Activated CD4-positive, alpha-beta T cell treated with anti-CD3 and anti-CD28 coated beads, Interleukin-2, amount 10 ng/mL, durations not matched to agents 7 days and 5 days (primary cell): ENCODE results near the gene TRIOBP. TPM values are rescaled to one million over a fixed set of nuclear protein-coding genes. Genes with fewer than 3 reads are reported as not detected.

Experiments used
- CTCF ChIA-PET: fragments of 350-600 bp; sonication (Branson Sonifier 250); formaldehyde crosslinking; loops from one replicate; lab custom pipeline; 2021; ENCODE audit warnings: antibody characterized with exemption; lab: Charles Lee
- POLR2A ChIA-PET: fragments of 350-600 bp; sonication (Branson Sonifier 250); formaldehyde crosslinking; loops from one replicate; lab custom pipeline; 2021; ENCODE audit warnings: antibody characterized with exemption; lab: Charles Lee
- DNase-seq: peaks from one replicate; pipeline ENCODE4 v3.0.0-alpha.2; 2020
- H3K27ac Mint-ChIP-seq: one replicate; pipeline ENCODE4 v1.8.0; 2021; ENCODE audit warnings: mild to moderate bottlenecking, moderate library complexity, mixed read lengths
- H3K27me3 Mint-ChIP-seq: one replicate; pipeline ENCODE4 v1.8.0; 2021; ENCODE audit warnings: mixed read lengths
- H3K36me3 Mint-ChIP-seq: one replicate; pipeline ENCODE4 v1.8.0; 2021; ENCODE audit warnings: low read depth, mixed read lengths
- H3K4me1 Mint-ChIP-seq: one replicate; pipeline ENCODE4 v1.8.0; 2021; ENCODE audit warnings: mixed read lengths
- H3K4me3 Mint-ChIP-seq: one replicate; pipeline ENCODE4 v1.8.0; 2021; ENCODE audit warnings: mild to moderate bottlenecking, moderate library complexity, mixed read lengths
- H3K9me3 Mint-ChIP-seq: one replicate; pipeline ENCODE4 v1.8.0; 2021; ENCODE audit warnings: mixed read lengths
- total RNA-seq, 2 experiments: library from RNA; stranded (reverse); gene quantifications; one replicate each; pipeline ENCODE4 v1.2.3, GENCODE V29; 2021

The TRIOBP gene
- total RNA-seq, 2 experiments from 2014 or later = 44.1 to 53.5 TPM

DNA sequence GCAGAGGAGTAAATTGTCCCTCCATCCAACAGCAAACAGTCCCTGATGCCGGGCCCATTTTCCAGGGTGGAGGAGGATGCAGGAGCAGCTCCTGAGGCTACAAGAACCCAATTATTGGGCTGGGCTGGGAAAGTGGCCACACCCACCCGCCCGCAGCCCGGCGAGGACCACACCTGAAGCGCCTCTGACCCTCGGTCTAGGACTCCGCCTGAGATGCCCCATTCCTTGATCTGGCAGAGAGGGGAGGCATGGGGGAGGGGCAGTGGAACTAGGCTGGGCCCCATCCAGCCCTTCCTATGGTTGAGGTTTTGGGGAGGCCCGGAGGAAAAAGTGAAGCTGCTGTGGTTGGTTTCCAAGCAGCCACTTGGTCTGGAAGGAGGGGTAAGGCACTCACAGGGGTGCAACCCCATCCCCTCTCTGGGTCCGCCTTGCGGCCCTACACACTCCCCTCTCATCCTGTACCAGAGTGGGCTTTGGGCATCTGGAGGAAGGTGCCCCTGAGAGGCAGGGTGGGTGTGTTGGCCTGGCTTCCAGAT is 23.9 kb upstream of the TRIOBP start:
- Mint-ChIP-seq H3K27me3 (no peaks in the 10 kb centered on the region), H3K4me1 (peaks cover 53% of the 10 kb centered on the region), H3K9me3 (no peaks in the 10 kb centered on the region), H3K36me3 (peaks cover 12% of the 10 kb centered on the region), H3K27ac (peak overlapping the region; percentile 78), H3K4me3 (peak overlapping the region; percentile 19)
- CTCF ChIA-PET = interaction anchor here (1.5 to 15.4 kb wide), 3 partner anchors 9 to 30 kb away, joined by 7 to 143 read pairs (median 15); partner anchors contain the start of gene SH3BP1
- peak; percentile 26 for DNase-seq
- POLR2A ChIA-PET = no interaction called here

DNA sequence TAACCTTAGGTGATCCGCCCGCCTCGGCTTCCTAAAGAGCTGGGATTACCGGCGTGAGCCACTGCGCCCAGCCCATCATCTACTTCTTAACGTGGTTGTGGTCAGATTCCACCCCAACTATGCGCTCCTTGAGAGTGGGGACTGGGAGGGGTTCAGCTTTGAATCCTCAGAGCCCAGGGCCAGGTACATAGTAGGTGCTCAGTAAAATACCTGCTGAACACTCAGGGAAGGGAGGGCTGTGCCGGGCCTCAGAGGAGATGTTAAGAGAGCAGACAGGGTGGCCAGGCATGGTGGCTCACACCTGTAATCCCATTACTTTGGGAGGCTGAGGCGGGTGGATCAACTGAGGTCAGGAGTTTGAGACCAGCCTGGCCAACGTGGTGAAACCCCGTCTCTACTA is 22.6 kb upstream of the TRIOBP start:
- CTCF ChIA-PET = interaction anchor here (1.1 to 15.4 kb wide), 6 partner anchors 10 to 82 kb away, joined by 3 to 143 read pairs (median 4); partner anchors contain the start of genes GGA1, PDXP and SH3BP1
- Mint-ChIP-seq H3K27ac (peak overlapping the region; percentile 88), H3K9me3 (no peaks in the 10 kb centered on the region)

DNA sequence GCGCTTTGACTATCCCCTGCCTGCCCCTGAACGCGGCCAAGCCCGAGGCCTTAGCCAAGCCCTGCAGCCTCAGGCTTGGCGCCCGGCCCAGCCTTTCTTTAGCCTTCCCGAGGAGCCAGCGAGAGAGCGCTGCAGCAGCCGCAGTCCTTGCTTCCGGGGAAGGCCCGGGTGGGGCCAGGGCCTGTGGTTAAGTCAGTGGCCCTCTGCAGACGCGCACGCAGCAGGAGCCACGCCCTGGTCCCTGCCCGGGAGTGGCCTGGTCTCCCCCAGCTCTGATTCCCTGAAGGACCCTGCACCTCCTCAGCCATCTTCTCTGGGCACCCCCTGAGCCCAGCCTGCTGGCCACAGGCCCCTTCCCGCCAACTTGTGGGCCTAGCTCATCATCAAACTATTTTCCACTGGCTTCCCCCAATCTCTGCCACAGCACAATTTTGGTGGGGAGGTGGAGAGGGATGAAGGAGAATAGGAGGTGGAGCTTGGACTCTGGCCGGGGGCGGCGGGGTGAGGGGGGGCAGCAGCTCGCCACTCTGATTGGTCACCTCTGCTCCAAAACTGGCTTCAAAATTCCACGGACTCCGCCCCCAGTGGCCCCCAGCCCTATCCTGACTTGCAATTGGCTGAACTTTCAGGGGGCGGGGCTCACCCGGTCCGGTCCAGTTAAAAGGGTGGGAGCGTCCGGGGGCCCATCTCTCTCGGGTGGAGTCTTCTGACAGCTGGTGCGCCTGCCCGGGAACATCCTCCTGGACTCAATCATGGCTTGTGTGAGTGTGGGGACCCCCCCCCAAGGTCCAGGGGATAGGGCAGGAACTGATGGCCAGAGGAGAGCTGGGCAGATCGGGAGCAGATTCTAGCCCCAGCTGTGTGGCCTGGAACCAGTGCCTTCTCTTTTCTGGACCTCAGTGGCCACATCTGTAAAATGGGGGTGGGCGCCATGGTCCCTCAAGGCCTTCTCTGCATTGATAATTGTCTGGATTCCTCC is 21.6 kb upstream of the TRIOBP start, which contains the start of gene LGALS1:
LGALS1 (plus strand) TSS at position 686 of the 979 bp plus-strand sequence; CDS start at position 753, 67 bp downstream.
- ChIA-PET CTCF (interaction anchor here (0.5 to 15.4 kb wide), 13 partner anchors 9 to 353 kb away, joined by 3 to 143 read pairs (median 4); partner anchors contain the start of genes GGA1, PDXP and SH3BP1), POLR2A (interaction anchor here (0.6 to 2.4 kb wide), 3 partner anchors 8 to 279 kb away, joined by 3 to 9 read pairs (median 3); partner anchors contain the start of gene PDXP)
- no peaks in the 10 kb centered on the region for H3K27me3 Mint-ChIP-seq
- H3K27ac Mint-ChIP-seq = peak within 1 kb of the TSS; percentile 100
- no peaks in the 10 kb centered on the region for H3K9me3 Mint-ChIP-seq
- peaks cover 62% of the 10 kb centered on the region for H3K4me1 Mint-ChIP-seq
- peak; percentile 79 for DNase-seq
- H3K36me3 Mint-ChIP-seq = peaks cover 22% of the 10 kb centered on the region
- H3K4me3 Mint-ChIP-seq = peak within 1 kb of the TSS; percentile 93

More for the DNA sequence above, 22.6 kb upstream of the TRIOBP start:
- H3K27me3 Mint-ChIP-seq = no peaks in the 10 kb centered on the region
- no peak for DNase-seq
- H3K4me3 Mint-ChIP-seq = peak overlapping the region; percentile 70
- peaks cover 56% of the 10 kb centered on the region for H3K4me1 Mint-ChIP-seq
- POLR2A ChIA-PET = no interaction called here
- H3K36me3 Mint-ChIP-seq = peaks cover 14% of the 10 kb centered on the region

DNA sequence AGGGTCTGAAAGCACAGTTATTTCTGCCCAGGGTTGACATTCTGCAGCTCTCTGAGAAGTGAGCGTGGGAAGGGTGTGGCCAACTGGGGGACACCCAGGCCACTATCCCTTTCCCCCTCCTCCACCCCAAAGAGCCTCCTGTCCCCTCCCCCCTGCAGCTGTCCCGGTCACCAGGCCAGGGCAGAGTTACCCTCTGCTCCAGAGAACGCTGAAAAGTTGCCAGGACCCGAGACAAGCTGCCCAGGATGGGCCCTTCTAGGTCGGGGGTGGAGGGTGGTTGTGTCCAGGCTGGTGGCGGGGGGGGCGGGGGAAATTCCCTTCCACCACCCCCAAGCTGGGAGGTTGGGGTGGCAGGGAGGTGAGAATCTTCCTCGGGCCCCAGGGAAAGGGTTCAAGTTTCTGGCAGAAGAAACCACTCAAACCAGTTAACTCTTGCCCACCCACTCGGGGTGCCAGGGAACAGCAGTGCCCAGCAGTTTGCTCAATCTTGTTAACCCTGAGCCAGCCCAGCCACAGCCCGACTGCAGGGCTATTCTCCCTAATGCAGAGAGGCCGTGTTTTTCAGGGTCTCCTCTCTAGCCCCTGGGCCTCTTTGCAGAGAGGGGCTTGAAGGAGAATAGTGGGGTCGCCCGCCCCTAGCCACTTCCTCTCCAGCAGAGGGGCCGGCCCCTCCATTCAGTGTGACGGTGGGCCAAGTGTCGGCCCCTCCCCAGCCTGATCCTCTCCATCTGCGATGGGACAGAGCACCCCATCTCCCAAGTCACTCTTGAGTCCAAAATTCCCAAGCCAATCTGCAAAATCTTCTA is 20.7 kb upstream of the TRIOBP start:
- POLR2A ChIA-PET = interaction anchor here (0.6 to 2.4 kb wide), 2 partner anchors 9 to 18 kb away, joined by 3 to 9 read pairs; partner anchors contain the start of gene PDXP
- H3K9me3 Mint-ChIP-seq = no peaks in the 10 kb centered on the region
- peak; percentile 26 for DNase-seq

DNA sequence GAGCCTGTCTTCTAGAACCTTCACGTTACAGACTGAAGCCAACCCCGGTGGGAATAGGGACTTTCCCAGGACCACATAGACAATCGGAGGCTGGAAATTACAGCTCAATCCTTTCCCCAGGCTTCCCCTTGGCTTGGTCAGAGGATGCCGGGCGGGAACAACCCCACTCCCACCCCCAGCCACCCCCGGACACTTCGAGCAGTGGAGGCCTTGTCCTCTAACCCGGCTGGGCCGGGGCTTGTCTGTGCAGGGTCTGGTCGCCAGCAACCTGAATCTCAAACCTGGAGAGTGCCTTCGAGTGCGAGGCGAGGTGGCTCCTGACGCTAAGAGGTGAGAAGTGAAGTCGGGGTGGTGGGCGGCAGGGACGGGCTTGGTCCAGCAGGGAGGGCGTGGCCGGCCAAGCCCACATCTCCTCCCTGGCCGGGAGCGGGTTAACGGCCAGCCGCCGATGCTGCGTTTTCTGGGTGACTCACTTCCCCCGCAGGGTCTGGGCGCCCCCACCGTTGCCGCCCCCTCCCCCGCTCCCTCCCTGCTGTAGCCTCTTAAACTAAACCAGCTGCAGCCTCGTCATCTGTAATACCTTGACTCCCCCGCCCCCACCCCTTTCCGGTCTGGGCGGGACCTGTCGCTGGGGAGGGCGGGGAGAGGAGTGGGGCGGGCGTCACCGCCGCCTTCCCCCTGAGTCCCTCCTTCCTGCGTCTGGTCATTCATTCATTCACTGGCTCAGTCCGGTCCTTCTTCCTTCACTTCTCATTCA is 19.9 kb upstream of the TRIOBP start:
- H3K4me1 Mint-ChIP-seq = peaks cover 72% of the 10 kb centered on the region
- peak; percentile 94 for DNase-seq
- no peaks in the 10 kb centered on the region for H3K27me3 Mint-ChIP-seq
- H3K36me3 Mint-ChIP-seq = peaks cover 22% of the 10 kb centered on the region
- ChIA-PET POLR2A (interaction anchor here (2.4 kb wide), 1 partner anchor 18 kb away, joined by 9 read pairs; the partner anchor contains the start of gene PDXP), CTCF (interaction anchor here (0.6 to 15.4 kb wide), 6 partner anchors 17 to 109 kb away, joined by 3 to 143 read pairs (median 4); partner anchors contain the start of genes PDXP and SH3BP1)
- peak overlapping the region; percentile 100 for H3K27ac Mint-ChIP-seq
- no peaks in the 10 kb centered on the region for H3K9me3 Mint-ChIP-seq
- H3K4me3 Mint-ChIP-seq = peak overlapping the region; percentile 93

More for the DNA sequence above, 20.7 kb upstream of the TRIOBP start:
- Mint-ChIP-seq H3K4me3 (peak overlapping the region; percentile 93), H3K4me1 (peaks cover 65% of the 10 kb centered on the region), H3K36me3 (peaks cover 22% of the 10 kb centered on the region), H3K27me3 (no peaks in the 10 kb centered on the region), H3K27ac (peak overlapping the region; percentile 100)
- CTCF ChIA-PET = interaction anchor here (0.6 to 15.4 kb wide), 9 partner anchors 8 to 108 kb away, joined by 3 to 143 read pairs (median 4); partner anchors contain the start of genes PDXP and SH3BP1

DNA sequence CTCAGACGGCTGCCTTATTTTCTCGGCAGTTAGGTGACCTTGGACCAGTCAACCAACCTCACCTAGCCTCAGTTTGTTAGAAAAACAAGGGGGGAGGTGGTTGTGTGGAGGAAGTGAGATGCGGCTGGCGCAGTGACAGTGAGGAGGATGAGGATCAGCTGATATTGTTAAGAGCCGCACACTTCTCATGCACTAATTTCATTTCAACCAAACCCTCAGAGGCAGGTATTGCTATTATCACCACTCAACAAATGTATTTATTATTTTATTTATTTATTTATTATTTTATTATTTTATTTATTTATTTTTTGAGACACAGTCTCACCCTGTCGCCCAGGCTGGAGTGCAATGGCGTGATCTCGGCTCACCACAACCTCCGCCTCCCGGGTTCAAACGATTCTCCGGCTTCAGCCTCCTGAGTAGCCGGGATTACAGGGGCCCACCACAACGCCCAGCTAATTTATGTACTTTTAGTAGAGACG is 19.3 kb upstream of the TRIOBP start:
- ChIA-PET CTCF (interaction anchor here (0.9 to 15.4 kb wide), 3 partner anchors 19 to 71 kb away, joined by 3 to 143 read pairs (median 3); partner anchors contain the start of genes PDXP and SH3BP1), POLR2A (no interaction called here)
- Mint-ChIP-seq H3K4me3 (peak overlapping the region; percentile 93), H3K36me3 (peaks cover 22% of the 10 kb centered on the region), H3K9me3 (no peaks in the 10 kb centered on the region), H3K4me1 (peaks cover 67% of the 10 kb centered on the region), H3K27ac (peak overlapping the region; percentile 100), H3K27me3 (no peaks in the 10 kb centered on the region)
- no peak for DNase-seq

DNA sequence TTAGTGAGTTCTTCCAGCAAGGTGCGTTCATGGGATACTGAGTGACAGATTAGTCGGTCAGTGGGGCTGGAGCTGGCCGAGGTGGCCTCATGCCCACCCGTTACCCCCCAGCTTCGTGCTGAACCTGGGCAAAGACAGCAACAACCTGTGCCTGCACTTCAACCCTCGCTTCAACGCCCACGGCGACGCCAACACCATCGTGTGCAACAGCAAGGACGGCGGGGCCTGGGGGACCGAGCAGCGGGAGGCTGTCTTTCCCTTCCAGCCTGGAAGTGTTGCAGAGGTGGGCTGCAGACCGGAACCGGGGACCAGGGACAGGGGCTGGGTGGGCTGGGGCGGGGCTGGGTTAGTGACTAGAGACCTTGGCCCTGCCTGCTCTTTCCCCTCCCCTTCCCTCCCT is 18.5 kb upstream of the TRIOBP start:
- POLR2A ChIA-PET = interaction anchor here (0.7 kb wide), 1 partner anchor 52 kb away, joined by 11 read pairs; no protein-coding TSS in a partner anchor
- Mint-ChIP-seq H3K4me3 (no peak overlapping the region), H3K4me1 (peaks cover 58% of the 10 kb centered on the region), H3K36me3 (peaks cover 22% of the 10 kb centered on the region), H3K27ac (peak overlapping the region; percentile 100), H3K9me3 (no peaks in the 10 kb centered on the region), H3K27me3 (no peaks in the 10 kb centered on the region)
- DNase-seq = no peak
- CTCF ChIA-PET = interaction anchor here (1.2 to 15.4 kb wide), 2 partner anchors 20 to 36 kb away, joined by 3 to 143 read pairs; partner anchors contain the start of genes PDXP and SH3BP1

DNA sequence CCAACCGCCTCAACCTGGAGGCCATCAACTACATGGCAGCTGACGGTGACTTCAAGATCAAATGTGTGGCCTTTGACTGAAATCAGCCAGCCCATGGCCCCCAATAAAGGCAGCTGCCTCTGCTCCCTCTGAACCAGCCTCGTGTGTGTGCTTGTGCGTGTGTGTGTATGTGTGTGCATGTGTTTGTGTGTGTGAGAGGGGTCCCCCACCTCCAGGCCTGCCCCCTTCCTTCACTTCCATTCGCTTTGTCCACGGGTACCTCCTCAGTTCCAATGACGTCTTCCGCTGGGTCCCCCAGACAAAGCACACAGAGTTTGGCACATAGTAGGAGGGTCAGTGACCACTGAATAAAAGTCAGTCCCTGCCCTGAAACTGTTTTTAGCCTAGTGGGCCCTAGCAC is 17.2 kb upstream of the TRIOBP start:
- Mint-ChIP-seq H3K27ac (peak overlapping the region; percentile 63), H3K4me3 (no peak overlapping the region), H3K4me1 (peaks cover 46% of the 10 kb centered on the region), H3K9me3 (no peaks in the 10 kb centered on the region), H3K36me3 (peaks cover 22% of the 10 kb centered on the region), H3K27me3 (no peaks in the 10 kb centered on the region)
- no peak for DNase-seq
- ChIA-PET POLR2A (no interaction called here), CTCF (interaction anchor here (0.6 to 15.4 kb wide), 5 partner anchors 25 to 71 kb away, joined by 3 to 143 read pairs (median 4); partner anchors contain the start of genes GGA1 and SH3BP1)

DNA sequence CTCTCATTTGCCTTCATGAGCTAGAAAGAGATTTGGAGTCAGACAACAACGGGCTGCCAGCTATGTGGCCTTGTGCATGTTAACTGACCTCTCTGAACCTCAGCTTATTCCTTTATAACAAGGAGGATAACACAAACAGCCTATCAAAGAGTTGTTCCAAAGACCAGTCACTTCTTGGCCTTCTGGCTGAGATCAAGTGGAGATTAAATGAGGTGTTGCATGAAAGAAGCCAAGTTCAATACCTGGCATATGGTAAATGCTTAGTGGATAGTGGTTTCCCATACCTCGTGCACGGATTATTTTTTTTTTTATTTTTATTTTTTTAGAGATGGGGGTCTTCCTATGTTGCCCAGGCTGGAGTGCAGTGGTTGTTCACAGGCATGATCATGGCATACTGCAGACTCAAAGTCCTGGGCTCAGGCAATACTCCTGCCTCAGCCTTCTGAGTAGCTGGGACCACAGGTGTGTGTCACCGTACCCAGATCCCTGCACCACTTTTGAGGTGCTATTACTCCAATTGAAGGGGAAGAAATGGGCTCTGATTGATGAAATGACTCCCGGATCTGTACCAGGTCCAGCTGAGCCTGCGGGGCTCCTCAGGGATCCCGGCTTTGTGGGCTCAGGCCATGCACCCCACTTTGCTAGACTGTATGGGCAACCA is 16.5 kb upstream of the TRIOBP start:
- no peaks in the 10 kb centered on the region for H3K9me3 Mint-ChIP-seq
- no peak overlapping the region for H3K4me3 Mint-ChIP-seq
- H3K4me1 Mint-ChIP-seq = peaks cover 41% of the 10 kb centered on the region
- ChIA-PET CTCF (interaction anchor here (1.0 to 15.4 kb wide), 14 partner anchors 9 to 72 kb away, joined by 3 to 143 read pairs (median 6); partner anchors contain the start of genes GGA1, PDXP and SH3BP1), POLR2A (interaction anchor here (1.4 kb wide), 1 partner anchor 37 kb away, joined by 3 read pairs; no protein-coding TSS in a partner anchor)
- H3K27ac Mint-ChIP-seq = peak overlapping the region; percentile 63
- H3K27me3 Mint-ChIP-seq = no peaks in the 10 kb centered on the region
- H3K36me3 Mint-ChIP-seq = peaks cover 22% of the 10 kb centered on the region
- DNase-seq = no peak

DNA sequence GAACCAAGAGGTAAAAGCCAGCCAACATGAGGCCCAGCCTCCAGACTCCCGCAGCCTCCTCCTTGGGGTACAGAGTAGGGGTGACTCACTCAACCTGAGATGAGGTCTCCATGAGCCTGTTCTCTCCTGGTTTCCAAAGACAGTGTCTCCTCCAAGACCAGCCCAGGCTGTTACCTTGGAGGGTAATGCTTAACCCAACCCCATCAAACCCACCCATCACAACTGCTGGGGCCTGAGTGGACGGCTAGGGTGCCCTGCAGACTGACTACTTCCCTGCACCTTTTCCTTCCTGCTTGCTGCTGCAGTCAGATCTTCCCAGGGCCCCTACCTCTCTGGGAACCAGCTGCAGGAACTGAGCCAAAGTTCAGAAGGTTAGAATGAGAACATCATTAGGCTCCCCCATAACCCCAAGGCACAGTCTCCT is 15.8 kb upstream of the TRIOBP start:
- peaks cover 38% of the 10 kb centered on the region for H3K4me1 Mint-ChIP-seq
- ChIA-PET CTCF (interaction anchor here (0.6 to 15.4 kb wide), 25 partner anchors 9 to 211 kb away, joined by 3 to 143 read pairs (median 4); partner anchors contain the start of genes GGA1, PDXP and SH3BP1), POLR2A (interaction anchor here (1.4 kb wide), 1 partner anchor 38 kb away, joined by 3 read pairs; no protein-coding TSS in a partner anchor)
- DNase-seq = no peak
- no peaks in the 10 kb centered on the region for H3K27me3 Mint-ChIP-seq
- peaks cover 20% of the 10 kb centered on the region for H3K36me3 Mint-ChIP-seq
- H3K4me3 Mint-ChIP-seq = no peak overlapping the region
- H3K27ac Mint-ChIP-seq = peak overlapping the region; percentile 78
- no peaks in the 10 kb centered on the region for H3K9me3 Mint-ChIP-seq
